ENCODE data around the gene CENPM. TPM values are rescaled to one million over a fixed set of nuclear protein-coding genes. Genes with fewer than 3 reads are reported as not detected.

CENPM gene
- total RNA-seq, 1 experiment from 2014 or later = 39.8 TPM

- intact Hi-C loops (cut with micrococcal nuclease; ENCODE audit: unreplicated experiment) (no loop called here), in situ Hi-C loops (cut with HindIII; ENCODE audit: low pct_unique_long_range_greater_than_20kb, low sequenced_read_pairs) (no loop called here)
- CTCF ChIA-PET = no interaction called here
- no peak overlapping the region for H3K27ac ChIP-seq (ENCODE audit: low read length)
- POLR2A ChIA-PET = interaction anchor here (0.7 kb wide), 1 partner anchor 11 kb away, joined by 3 read pairs; no protein-coding TSS in a partner anchor
- DNase-seq (ENCODE audit: low read depth, low spot score) = no peak
- ATAC-seq = no peak
- H3K9me3 ChIP-seq (ENCODE audit: control insufficient read depth, insufficient read depth, low read depth, low read length) = no peaks in the 10 kb centered on the region
- no peak overlapping the region for H3K4me3 ChIP-seq (ENCODE audit: low read depth in 2 of 2, low read length in 2 of 2)
- no TSS peak for BruUV-seq (replicated peaks)
- no peaks in the 10 kb centered on the region for H3K4me1 ChIP-seq (ENCODE audit: control insufficient read depth, insufficient read depth, low read length)
- no peaks in the 10 kb centered on the region for H3K36me3 ChIP-seq (ENCODE audit: control insufficient read depth, insufficient read depth, low read length)
- no peak for TF ChIP-seq POLR2AphosphoS5 (IDR thresholded peaks at IDR 0.05; ENCODE audit: low read depth, low read length)
- TF ChIP-seq REST (IDR thresholded peaks at IDR 0.05; ENCODE audit: insufficient read depth in 1 of 2, low read depth in 2 of 2, low read length in 1 of 2) = no peak
- TF ChIP-seq TCF7L2 (IDR thresholded peaks at IDR 0.05; ENCODE audit: low read depth, low read length) = no peak
- H3K27me3 ChIP-seq (ENCODE audit: control insufficient read depth, insufficient read depth, low read length) = no peaks in the 10 kb centered on the region
Observed at GRCh38 chr22:41982865-41983264, 35.9 kb upstream of the CENPM start.

- POLR2A ChIA-PET = interaction anchor here (0.7 kb wide), 1 partner anchor 74 kb away, joined by 4 read pairs; no protein-coding TSS in a partner anchor
- H3K27ac ChIP-seq (ENCODE audit: low read length) = no peak overlapping the region
- no peaks in the 10 kb centered on the region for H3K9me3 ChIP-seq (ENCODE audit: control insufficient read depth, insufficient read depth, low read depth, low read length)
- H3K27me3 ChIP-seq (ENCODE audit: control insufficient read depth, insufficient read depth, low read length) = peaks cover 6% of the 10 kb centered on the region; the same call in 1 of the 2 replicates
- 0 out of 2 replicates have a peak, but pooled peaks cover 2% of the 10 kb centered on the region for H3K4me1 ChIP-seq (ENCODE audit: control insufficient read depth, insufficient read depth, low read length)
- intact Hi-C loops (cut with micrococcal nuclease; ENCODE audit: unreplicated experiment) = no loop called here
- no peak overlapping the region for H3K4me3 ChIP-seq (ENCODE audit: low read depth in 2 of 2, low read length in 2 of 2)
- BruUV-seq (replicated peaks) = no TSS peak
- CTCF ChIA-PET = no interaction called here
- in situ Hi-C loops (cut with HindIII; ENCODE audit: low pct_unique_long_range_greater_than_20kb, low sequenced_read_pairs) = no loop called here
- H3K36me3 ChIP-seq (ENCODE audit: control insufficient read depth, insufficient read depth, low read length) = no peaks in the 10 kb centered on the region
- DNase-seq (ENCODE audit: low read depth, low spot score) (no peak), ATAC-seq (no peak)
- no peak for TF ChIP-seq SIN3A (IDR thresholded peaks at IDR 0.05; ENCODE audit: borderline replicate concordance, insufficient read depth, low read depth, low read length)
- TF ChIP-seq TCF7L2 (IDR thresholded peaks at IDR 0.05; ENCODE audit: low read depth, low read length) = no peak
- TF ChIP-seq REST (IDR thresholded peaks at IDR 0.05; ENCODE audit: insufficient read depth in 1 of 2, low read depth in 2 of 2, low read length in 1 of 2) = no peak
- TF ChIP-seq CTCF (IDR thresholded peaks at IDR 0.05) = no peak
- no peak for TF ChIP-seq POLR2AphosphoS5 (IDR thresholded peaks at IDR 0.05; ENCODE audit: low read depth, low read length)
Observed at GRCh38 chr22:41979423-41980250, 32.7 kb upstream of the CENPM start.

All from Panc1 (cell line).